Testis (tissue), 3 donors: ENCODE measurements around the gene CITED1. TPM values are rescaled to one million over a fixed set of nuclear protein-coding genes. Genes with fewer than 3 reads are reported as not detected.
"Not testable (repeated sequence)": the region's sequence is repeated elsewhere in the genome, so short reads cannot be mapped to it uniquely, and the experiment has no call there.

Experiments used
- DNase-seq: peaks from one replicate; pipeline ENCODE4 v3.0.0-alpha.2; 2019
- H3K27ac ChIP-seq, 2 donors: fragments of 200-600 bp; sonication (generic); one replicate each; pipeline ENCODE4 v1.5.1; 2019
- H3K27me3 ChIP-seq: fragments of 200-600 bp; sonication (generic); one replicate; pipeline ENCODE4 v1.5.1; 2019
- H3K36me3 ChIP-seq: fragments of 200-600 bp; sonication (generic); one replicate; pipeline ENCODE4 v1.5.1; 2017; ENCODE audit warnings: low read depth; ENCODE audit errors: missing control alignments
- H3K4me1 ChIP-seq: fragments of 200-600 bp; sonication (generic); one replicate; pipeline ENCODE4 v1.5.1; 2019
- H3K4me3 ChIP-seq, 2 donors: fragments of 200-600 bp; sonication (generic); one replicate each; pipeline ENCODE4 v1.5.1; 2017 to 2019
- H3K9me3 ChIP-seq: fragments of 200-600 bp; sonication (generic); one replicate; pipeline ENCODE4 v1.5.1; 2017
- POLR2A ChIP-seq: fragments of 450-650 bp; IDR thresholded peaks from one replicate; pipeline ENCODE4 v1.6.1; 2017; ENCODE audit warnings: antibody characterized with exemption, mild to moderate bottlenecking, moderate library complexity
- WGBS, 2 donors: methylation state at CpG; one replicate each; pipeline ENCODE4 v1.1.5; 2018; 5-methylcytosine and 5-hydroxymethylcytosine counted together
- intact Hi-C: fragments of 100-400 bp; cut with DNase I; formaldehyde crosslinking; loops from one replicate; pipeline ENCODE4 v1.15.1; 2023; ENCODE audit warnings: low total_unique reads
- polyA plus RNA-seq: library from polyadenylated mRNA; stranded (reverse); fragments of 350-450 nt; fragmentation: Illumina TruSeq; extraction: RNeasy Lipid Tissue Mini Kit (QIAGEN cat#74804); gene quantifications from one replicate; pipeline ENCODE4 v1.2.3, GENCODE V29; 2014; ENCODE audit warnings: low read depth, low replicate concordance; ENCODE audit not compliant: insufficient read depth
- total RNA-seq, 2 donors: library from RNA; depleted of rRNA; stranded (reverse); fragments of >200 nt; gene quantifications; one replicate each; pipeline ENCODE4 v1.2.3, GENCODE V29; 2016
- TF ChIP-seq, protein P1 (sequence below), 3 experiments: fragments of 450-650 bp in 2 of 3; fragments of 200-600 bp in 1 of 3; sonication (generic) in 1 of 3; IDR thresholded peaks; one replicate each; pipeline ENCODE4 v1.5.1; 2016 to 2019; ENCODE audit warnings: antibody characterized with exemption in 3 of 3, mild to moderate bottlenecking in 2 of 3, moderate library complexity in 1 of 3

CITED1 gene
- total and polyA plus RNA-seq, 3 donors from 2014 or later, result 323 to 593 (median 439) TPM

DNA sequence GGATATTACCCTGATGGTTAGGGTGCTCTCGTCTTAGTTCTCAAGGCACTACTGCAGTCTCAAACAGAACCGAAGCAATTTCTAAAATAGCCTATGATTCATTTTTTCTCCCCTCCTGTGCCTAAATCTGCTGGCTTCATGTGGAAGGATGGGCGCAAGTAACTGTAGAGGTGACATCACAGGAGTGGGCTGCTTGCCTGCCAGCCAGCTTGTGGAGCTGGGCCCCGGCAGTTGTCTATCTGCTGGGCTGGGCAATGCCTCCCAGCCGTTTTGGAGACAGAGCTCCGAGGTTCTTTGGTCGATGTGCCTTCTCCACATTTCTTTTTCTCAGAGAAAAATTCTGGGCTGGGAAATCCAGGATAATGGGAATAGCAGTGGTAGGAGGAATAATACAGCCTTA is 34.3 kb upstream of the CITED1 start:
- Histone ChIP-seq H3K4me1 (no peaks in the 10 kb centered on the region), H3K27me3 (no peaks in the 10 kb centered on the region), H3K4me3 (no peak overlapping the region), H3K27ac (no peak overlapping the region), H3K9me3 (no peaks in the 10 kb centered on the region), H3K36me3 (no peaks in the 10 kb centered on the region)
- DNase-seq, result no peak
- 88 to 100% methylated on average over 2 to 7 of the region's 7 CpGs for WGBS, 2 donors
- intact Hi-C loops, result no loop called here
- TF ChIP-seq POLR2A, result no peak
- TF ChIP-seq, protein P1, sequence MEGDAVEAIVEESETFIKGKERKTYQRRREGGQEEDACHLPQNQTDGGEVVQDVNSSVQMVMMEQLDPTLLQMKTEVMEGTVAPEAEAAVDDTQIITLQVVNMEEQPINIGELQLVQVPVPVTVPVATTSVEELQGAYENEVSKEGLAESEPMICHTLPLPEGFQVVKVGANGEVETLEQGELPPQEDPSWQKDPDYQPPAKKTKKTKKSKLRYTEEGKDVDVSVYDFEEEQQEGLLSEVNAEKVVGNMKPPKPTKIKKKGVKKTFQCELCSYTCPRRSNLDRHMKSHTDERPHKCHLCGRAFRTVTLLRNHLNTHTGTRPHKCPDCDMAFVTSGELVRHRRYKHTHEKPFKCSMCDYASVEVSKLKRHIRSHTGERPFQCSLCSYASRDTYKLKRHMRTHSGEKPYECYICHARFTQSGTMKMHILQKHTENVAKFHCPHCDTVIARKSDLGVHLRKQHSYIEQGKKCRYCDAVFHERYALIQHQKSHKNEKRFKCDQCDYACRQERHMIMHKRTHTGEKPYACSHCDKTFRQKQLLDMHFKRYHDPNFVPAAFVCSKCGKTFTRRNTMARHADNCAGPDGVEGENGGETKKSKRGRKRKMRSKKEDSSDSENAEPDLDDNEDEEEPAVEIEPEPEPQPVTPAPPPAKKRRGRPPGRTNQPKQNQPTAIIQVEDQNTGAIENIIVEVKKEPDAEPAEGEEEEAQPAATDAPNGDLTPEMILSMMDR (IDR thresholded peaks at IDR 0.05), result no peak

DNA sequence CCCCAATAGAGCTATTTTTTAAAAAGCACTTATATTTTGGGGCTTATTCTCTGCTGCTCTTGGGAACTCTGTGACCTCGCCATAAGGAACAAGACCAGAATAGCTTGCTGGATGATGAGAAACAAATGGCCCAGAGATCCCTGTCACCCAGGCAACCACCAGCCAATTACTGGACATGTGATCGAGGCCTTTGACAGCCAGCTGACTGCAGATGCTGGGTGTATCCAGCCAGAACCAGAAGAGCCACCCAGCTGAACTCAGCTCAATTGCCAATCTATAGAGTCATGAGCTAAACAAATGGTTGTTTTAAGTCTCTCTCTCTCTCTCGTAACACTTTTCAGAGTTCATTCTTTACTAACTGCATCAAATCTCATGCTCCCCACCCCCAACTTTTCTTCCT is 24.4 kb upstream of the CITED1 start:
- Histone ChIP-seq H3K4me3 (no peak overlapping the region), H3K4me1 (no peaks in the 10 kb centered on the region), H3K27me3 (no peaks in the 10 kb centered on the region), H3K9me3 (no peaks in the 10 kb centered on the region), H3K36me3 (no peaks in the 10 kb centered on the region), H3K27ac (no peak overlapping the region)
- WGBS, 2 donors, result 90 to 93% methylated on average over 3 of the region's 3 CpGs
- TF ChIP-seq, protein P1 (IDR thresholded peaks at IDR 0.05), result no peak
- TF ChIP-seq POLR2A, result no peak
- no peak for DNase-seq
- intact Hi-C loops, result no loop called here

DNA sequence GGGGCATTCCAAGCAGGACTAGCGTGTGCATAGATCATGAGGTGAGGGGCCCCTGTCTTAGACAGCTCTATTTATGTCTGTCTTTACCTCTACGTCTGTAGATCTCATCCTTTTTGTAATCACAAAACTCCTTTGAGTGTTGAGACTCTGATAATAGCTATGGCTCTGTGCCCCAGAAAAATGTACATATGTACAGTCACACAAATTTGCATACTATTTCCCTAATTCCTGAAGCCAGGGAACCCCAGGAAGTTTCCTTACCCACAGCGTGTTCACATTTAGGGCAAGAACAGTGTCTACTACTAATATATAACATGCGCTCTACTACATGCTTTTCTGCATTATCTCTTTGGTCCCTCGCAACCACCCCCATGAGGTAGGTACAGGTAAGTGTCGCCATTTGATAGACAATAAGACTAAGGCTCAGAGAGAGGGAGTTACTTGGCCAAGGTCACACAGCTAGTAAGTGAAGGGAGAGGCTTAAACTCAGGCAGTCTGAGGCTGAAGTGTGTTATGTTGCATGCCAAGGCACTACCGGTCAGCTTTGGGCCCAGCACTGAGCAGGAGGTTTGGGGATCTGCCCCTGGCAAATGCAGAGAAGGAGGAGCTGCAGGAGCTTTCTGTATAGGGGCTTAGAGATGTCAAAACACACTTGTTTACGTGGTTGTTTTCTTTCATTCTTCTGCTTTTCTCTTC is 21.0 kb upstream of the CITED1 start:
- TF ChIP-seq POLR2A, result no peak
- TF ChIP-seq, protein P1 (IDR thresholded peaks at IDR 0.05), result no peak
- WGBS, 2 donors, result 88 to 91% methylated on average over 7 to 8 of the region's 8 CpGs

DNA sequence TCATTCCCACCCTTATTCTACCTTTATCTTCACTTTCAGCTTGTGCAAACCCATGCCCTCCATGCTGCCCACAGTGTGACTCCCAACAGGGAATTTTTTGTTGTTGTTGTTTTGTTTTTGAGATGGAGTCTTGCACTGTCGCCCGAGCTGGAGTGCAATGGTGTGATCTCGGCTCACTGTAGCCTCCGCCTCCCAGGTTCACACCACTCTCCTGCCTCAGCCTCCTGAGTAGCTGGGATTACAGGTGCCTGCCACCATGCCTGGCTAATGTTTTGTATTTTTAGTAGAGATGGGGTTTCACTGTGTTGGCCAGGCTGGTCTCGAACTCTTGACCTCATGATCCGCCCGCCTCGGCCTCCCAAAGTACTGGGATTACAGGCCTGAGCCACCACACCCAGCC is 13.9 kb upstream of the CITED1 start:
- 93 to 95% methylated on average over 8 of the region's 8 CpGs for WGBS, 2 donors
- H3K4me3 ChIP-seq, H3K4me1 ChIP-seq, intact Hi-C loops, H3K36me3 ChIP-seq, DNase-seq, H3K27ac ChIP-seq, H3K27me3 ChIP-seq, H3K9me3 ChIP-seq: not testable (repeated sequence)

More for the DNA sequence above, 21.0 kb upstream of the CITED1 start:
- no peaks in the 10 kb centered on the region for H3K9me3 ChIP-seq
- intact Hi-C loops, result no loop called here
- DNase-seq, result no peak
- no peaks in the 10 kb centered on the region for H3K36me3 ChIP-seq
- H3K27me3 ChIP-seq, result no peaks in the 10 kb centered on the region
- H3K4me3 ChIP-seq, result no peak overlapping the region
- H3K27ac ChIP-seq, result no peak overlapping the region
- no peaks in the 10 kb centered on the region for H3K4me1 ChIP-seq

DNA sequence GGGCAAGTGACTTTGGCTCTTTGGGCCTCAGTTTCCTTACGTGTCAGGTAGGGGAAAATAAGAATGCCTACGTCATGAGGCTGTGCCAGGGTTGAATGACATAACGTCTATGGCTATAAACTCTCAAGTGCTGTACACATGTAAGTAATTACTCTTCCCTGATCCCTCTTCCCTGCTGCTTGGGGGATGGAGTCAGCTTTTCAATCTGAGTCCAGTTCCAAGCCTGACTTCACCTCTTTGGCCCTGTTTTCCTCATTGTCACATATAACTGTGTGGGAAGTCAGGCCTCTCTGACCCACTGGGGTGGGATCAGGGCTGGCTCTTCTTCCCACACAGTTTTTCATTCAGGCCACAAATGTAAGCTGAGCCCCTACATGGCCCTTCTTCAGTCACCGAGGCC is 11.4 kb upstream of the CITED1 start:
- DNase-seq, result no peak
- Histone ChIP-seq H3K9me3 (no peaks in the 10 kb centered on the region), H3K4me1 (no peaks in the 10 kb centered on the region), H3K27me3 (no peaks in the 10 kb centered on the region), H3K36me3 (no peaks in the 10 kb centered on the region), H3K27ac (no peak overlapping the region), H3K4me3 (no peak overlapping the region)
- 78 to 89% methylated on average over 4 of the region's 4 CpGs for WGBS, 2 donors
- intact Hi-C loops, result no loop called here
- TF ChIP-seq POLR2A, result no peak
- TF ChIP-seq, protein P1 (IDR thresholded peaks at IDR 0.05), result no peak
